H9 (cell line): ENCODE data around the gene SHC4. TPM values are rescaled to one million over a fixed set of nuclear protein-coding genes. Genes with fewer than 3 reads are reported as not detected.
A peak's percentile ranks its signal among the peaks of the same experiment; 100 is the strongest.

Experiments used
- DNase-seq: peaks from one replicate; pipeline ENCODE4 v3.0.0-alpha.2; 2017
- H2AFZ ChIP-seq: one replicate; pipeline ENCODE4 v1.6.1; 2013; ENCODE audit warnings: mild to moderate bottlenecking, low read length, control low read depth, moderate library complexity
- H2AK5ac ChIP-seq: 2 replicates; pipeline ENCODE4 v1.6.1; 2013; ENCODE audit warnings: low read length, control low read depth, mixed read lengths; ENCODE audit not compliant: insufficient read length
- H2BK120ac ChIP-seq: one replicate; pipeline ENCODE4 v1.6.1; 2013; ENCODE audit warnings: low read depth, mild to moderate bottlenecking, low read length, control low read depth, inconsistent platforms; ENCODE audit not compliant: poor library complexity, severe bottlenecking
- H2BK12ac ChIP-seq: 2 replicates; pipeline ENCODE4 v1.6.1; 2013; ENCODE audit warnings: low read length, control low read depth, mixed read lengths, low read depth; ENCODE audit not compliant: insufficient read length
- H2BK15ac ChIP-seq: 2 replicates; pipeline ENCODE4 v1.6.1; 2013; ENCODE audit warnings: low read depth, low read length, control low read depth
- H2BK20ac ChIP-seq: one replicate; pipeline ENCODE4 v1.6.1; 2013; ENCODE audit warnings: low read depth, mild to moderate bottlenecking, low read length, control low read depth, inconsistent platforms; ENCODE audit not compliant: poor library complexity, severe bottlenecking
- H2BK5ac ChIP-seq: 2 replicates; pipeline ENCODE4 v1.6.1; 2013; ENCODE audit warnings: low read length, control low read depth, mixed read lengths; ENCODE audit not compliant: insufficient read length
- H3K14ac ChIP-seq: 2 replicates; pipeline ENCODE4 v1.6.1; 2013; ENCODE audit warnings: low read length, control low read depth; ENCODE audit not compliant: insufficient read depth
- H3K18ac ChIP-seq: 2 replicates; pipeline ENCODE4 v1.6.1; 2013; ENCODE audit warnings: low read depth, mild to moderate bottlenecking, mixed read lengths, low read length, control low read depth; ENCODE audit not compliant: insufficient read length
- H3K23ac ChIP-seq: 2 replicates; pipeline ENCODE4 v1.6.1; 2013; ENCODE audit warnings: low read length, control low read depth, mixed read lengths, low read depth; ENCODE audit not compliant: insufficient read length
- H3K23me2 ChIP-seq: 2 replicates; pipeline ENCODE4 v1.6.1; 2013; ENCODE audit warnings: low read depth, mild to moderate bottlenecking, mixed read lengths, low read length, control low read depth; ENCODE audit not compliant: insufficient read length, poor library complexity, severe bottlenecking
- H3K27ac ChIP-seq: 2 replicates; pipeline ENCODE4 v1.5.1; 2013; ENCODE audit warnings: low read length, control low read depth, mixed read lengths, low read depth; ENCODE audit not compliant: insufficient read length
- H3K27me3 ChIP-seq: 2 replicates; pipeline ENCODE4 v1.6.1; 2013; ENCODE audit warnings: low read length, control low read depth, inconsistent platforms; ENCODE audit not compliant: insufficient read depth
- H3K4ac ChIP-seq: 2 replicates; pipeline ENCODE4 v1.6.1; 2013; ENCODE audit warnings: low read depth, mild to moderate bottlenecking, control low read depth, inconsistent platforms, low read length, moderate library complexity
- H3K4me1 ChIP-seq: 2 replicates; pipeline ENCODE4 v1.6.1; 2013; ENCODE audit warnings: low read length, control low read depth, inconsistent platforms; ENCODE audit not compliant: insufficient read depth
- H3K4me2 ChIP-seq: 2 replicates; pipeline ENCODE4 v1.6.1; 2013; ENCODE audit warnings: low read length, control low read depth, mixed read lengths; ENCODE audit not compliant: insufficient read length, insufficient read depth
- H3K56ac ChIP-seq: 2 replicates; pipeline ENCODE4 v1.6.1; 2013; ENCODE audit warnings: low read depth, mild to moderate bottlenecking, mixed read lengths, low read length, control low read depth; ENCODE audit not compliant: insufficient read length
- H3K79me1 ChIP-seq: 2 replicates; pipeline ENCODE4 v1.6.1; 2013; ENCODE audit warnings: low read depth, mild to moderate bottlenecking, moderate library complexity, low read length, control low read depth, inconsistent platforms; ENCODE audit not compliant: insufficient read depth, poor library complexity, severe bottlenecking
- H3K79me2 ChIP-seq: 2 replicates; pipeline ENCODE4 v1.6.1; 2013; ENCODE audit warnings: low read length, control low read depth, inconsistent platforms; ENCODE audit not compliant: insufficient read depth
- H3K9ac ChIP-seq: 2 replicates; pipeline ENCODE4 v1.6.1; 2013; ENCODE audit warnings: low read length, control low read depth, mixed read lengths; ENCODE audit not compliant: insufficient read length; ENCODE audit errors: extremely low read depth
- H3K9me3 ChIP-seq: one replicate; pipeline ENCODE4 v1.6.1; 2013; ENCODE audit warnings: low read depth, low read length, inconsistent platforms; ENCODE audit not compliant: control insufficient read depth
- H3T11ph ChIP-seq: one replicate; pipeline ENCODE4 v1.6.1; 2013; ENCODE audit warnings: mild to moderate bottlenecking, low read length, control low read depth, inconsistent platforms
- H4K20me1 ChIP-seq: one replicate; pipeline ENCODE4 v1.6.1; 2013; ENCODE audit not compliant: control insufficient read depth, insufficient read length, insufficient read depth
- H4K5ac ChIP-seq: 2 replicates; pipeline ENCODE4 v1.6.1; 2013; ENCODE audit warnings: low read depth, mild to moderate bottlenecking, mixed read lengths, low read length, control low read depth; ENCODE audit not compliant: insufficient read length
- H4K8ac ChIP-seq: replicated peaks from 2 replicates; pipeline ENCODE4 v1.6.1; 2013; ENCODE audit warnings: low read length, control low read depth, mixed read lengths, low read depth; ENCODE audit not compliant: insufficient read length
- H4K91ac ChIP-seq: 2 replicates; pipeline ENCODE4 v1.6.1; 2013; ENCODE audit warnings: low read depth, mild to moderate bottlenecking, moderate library complexity, mixed read lengths, low read length, control low read depth; ENCODE audit not compliant: insufficient read length
- H3K27ac Mint-ChIP-seq, 3 experiments: 2 replicates in 2 of 3; 3 replicates in 1 of 3; pipeline ENCODE4 v1.8.0; 2020 to 2021; ENCODE audit warnings: mixed read lengths in 3 of 3, mild to moderate bottlenecking in 1 of 3, moderate library complexity in 1 of 3
- H3K27me3 Mint-ChIP-seq: 2 replicates; pipeline ENCODE4 v1.8.0; 2021; ENCODE audit warnings: low read depth, mild to moderate bottlenecking, moderate library complexity, mixed read lengths
- H3K36me3 Mint-ChIP-seq, 3 experiments: 2 replicates in 2 of 3; 3 replicates in 1 of 3; pipeline ENCODE4 v1.8.0; 2020 to 2021; ENCODE audit warnings: low read depth in 3 of 3, mixed read lengths in 3 of 3; ENCODE audit not compliant: insufficient read depth in 1 of 3
- H3K4me1 Mint-ChIP-seq, 2 experiments: 2 replicates each; pipeline ENCODE4 v1.8.0; 2020; ENCODE audit warnings: mixed read lengths in 2 of 2
- H3K4me3 Mint-ChIP-seq, 2 experiments: 2 replicates in 1 of 2; 3 replicates in 1 of 2; pipeline ENCODE4 v1.8.0; 2020 to 2021; ENCODE audit warnings: mild to moderate bottlenecking in 2 of 2, mixed read lengths in 2 of 2, moderate library complexity in 1 of 2
- H3K9me3 Mint-ChIP-seq, 2 experiments: 2 replicates in 1 of 2; 3 replicates in 1 of 2; pipeline ENCODE4 v1.8.0; 2020; ENCODE audit warnings: mild to moderate bottlenecking in 2 of 2, mixed read lengths in 2 of 2, moderate library complexity in 1 of 2
- CTCF ChIP-seq: fragments of 200-600 bp; sonication (generic); conservative IDR thresholded peaks from 3 replicates; pipeline ENCODE4 v1.8.0; 2021; ENCODE audit warnings: antibody characterized with exemption, mild to moderate bottlenecking
- WGBS: extraction: QIAGEN DNeasy Blood & Tissue Kit; methylation state at CpG from one replicate; pipeline ENCODE4 v1.1.7; 2013; ENCODE audit warnings: missing lambda C conversion rate, low lambda C conversion rate, mixed read lengths; ENCODE audit not compliant: insufficient read length; ENCODE audit errors: extremely low coverage; 5-methylcytosine and 5-hydroxymethylcytosine counted together
- total RNA-seq: library from RNA; stranded (reverse); gene quantifications from 2 replicates; pipeline ENCODE4 v1.2.1, GENCODE V29; 2021

SHC4 gene
- total RNA-seq, 1 experiment from 2014 or later, result 0.26 TPM

DNA sequence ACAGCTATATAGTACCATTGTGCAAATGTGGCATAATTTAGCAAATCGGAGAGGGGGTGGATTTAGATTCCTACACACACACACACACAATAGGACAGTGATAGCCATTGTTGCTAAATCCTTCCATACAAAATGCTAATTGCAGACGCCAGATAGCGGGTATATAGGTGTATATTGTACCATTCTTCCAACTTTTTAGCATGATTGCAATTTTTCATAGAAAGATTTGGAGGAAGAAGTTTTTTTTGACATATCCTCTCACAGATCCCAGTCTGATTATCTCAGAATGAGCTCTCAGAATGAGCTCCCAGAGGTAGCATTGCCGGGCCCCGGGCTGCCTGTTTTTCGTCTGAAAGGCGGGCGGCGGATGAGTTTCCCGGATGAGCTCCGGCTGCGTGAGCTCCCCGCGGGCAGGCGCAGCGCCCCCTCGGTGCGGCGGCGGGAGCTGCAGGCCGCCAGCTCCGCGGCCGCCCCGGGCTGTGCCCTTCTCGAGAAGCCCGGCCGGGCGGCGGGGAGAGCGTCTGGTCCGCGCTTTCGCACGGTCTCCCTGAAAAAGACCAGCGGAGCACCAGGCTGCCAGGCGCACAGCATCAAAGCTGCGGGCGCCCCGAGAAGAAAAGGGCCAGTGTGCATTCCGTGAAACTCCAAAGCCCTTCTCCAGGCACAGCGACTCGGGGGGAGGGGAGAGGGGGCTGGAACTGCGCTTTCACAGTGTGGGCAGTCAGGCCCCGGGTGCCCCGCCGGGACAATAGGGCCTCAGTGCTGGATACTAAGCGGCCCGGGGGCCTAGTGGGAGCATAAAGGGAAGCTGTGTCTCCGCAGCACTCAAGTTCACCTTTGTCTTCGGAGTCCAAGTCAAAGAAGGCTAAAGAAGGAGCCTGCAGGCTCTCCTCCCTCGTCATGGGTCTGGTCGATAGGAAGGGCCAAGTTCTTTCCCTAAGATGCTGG lies 12.0 kb upstream of the SHC4 start:
- Histone ChIP-seq H3K27me3 (no peaks in the 10 kb centered on the region), H2BK15ac (no peak overlapping the region), H4K91ac (no peak overlapping the region), H4K20me1 (no peaks in the 10 kb centered on the region), H3K27ac (no peak overlapping the region), H4K8ac (no peak overlapping the region), H3K18ac (peak overlapping the region; percentile 54), H3K4me1 (no peaks in the 10 kb centered on the region), H3K56ac (no peak overlapping the region), H2AK5ac (no peak overlapping the region), H3K4ac (no peak overlapping the region), H3K23ac (no peak overlapping the region), H3K4me2 (peak overlapping the region; percentile 55), H3K79me1 (no peaks in the 10 kb centered on the region), H3K9me3 (no peaks in the 10 kb centered on the region), H3K23me2 (no peaks in the 10 kb centered on the region), H2BK120ac (no peak overlapping the region), H4K5ac (no peak overlapping the region), H3K79me2 (no peaks in the 10 kb centered on the region), H2AFZ (peak overlapping the region; percentile 46), H2BK20ac (no peak overlapping the region), H3T11ph (no peak overlapping the region), H3K14ac (peak overlapping the region; percentile 76), H3K9ac (peak overlapping the region; percentile 36), H2BK5ac (no peak overlapping the region), H2BK12ac (no peak overlapping the region)
- H3K9me3 Mint-ChIP-seq, result no peaks in the 10 kb centered on the region
- H3K27ac Mint-ChIP-seq, result peak overlapping the region in 2 of 3 experiments; percentile 73 to 76; a peak in 5 of 7 replicates
- peak overlapping the region; percentile 65 to 71 for H3K4me3 Mint-ChIP-seq
- H3K27me3 Mint-ChIP-seq, result peaks cover 7% of the 10 kb centered on the region
- H3K4me1 Mint-ChIP-seq, result peaks cover 20 to 21% of the 10 kb centered on the region in 2 experiments
- no peaks in the 10 kb centered on the region for H3K36me3 Mint-ChIP-seq
- no CpG with 5 or more reads among the region's 53 CpGs for WGBS
- DNase-seq, result peak; percentile 87
- TF ChIP-seq CTCF, result peak; percentile 94
